GM21526 (cell line): ENCODE results near the gene SOAT1.
"Not testable (repeated sequence)": the region's sequence is repeated elsewhere in the genome, so short reads cannot be mapped to it uniquely, and the experiment has no call there.

Experiments
- ATAC-seq: cut with Tn5 transposase; IDR thresholded peaks from one replicate; pipeline ENCODE4 v1.9.1; 2021; ENCODE audit warnings: moderate library complexity; ENCODE audit not compliant: unreplicated experiment, low FRiP score

Gene SOAT1

DNA sequence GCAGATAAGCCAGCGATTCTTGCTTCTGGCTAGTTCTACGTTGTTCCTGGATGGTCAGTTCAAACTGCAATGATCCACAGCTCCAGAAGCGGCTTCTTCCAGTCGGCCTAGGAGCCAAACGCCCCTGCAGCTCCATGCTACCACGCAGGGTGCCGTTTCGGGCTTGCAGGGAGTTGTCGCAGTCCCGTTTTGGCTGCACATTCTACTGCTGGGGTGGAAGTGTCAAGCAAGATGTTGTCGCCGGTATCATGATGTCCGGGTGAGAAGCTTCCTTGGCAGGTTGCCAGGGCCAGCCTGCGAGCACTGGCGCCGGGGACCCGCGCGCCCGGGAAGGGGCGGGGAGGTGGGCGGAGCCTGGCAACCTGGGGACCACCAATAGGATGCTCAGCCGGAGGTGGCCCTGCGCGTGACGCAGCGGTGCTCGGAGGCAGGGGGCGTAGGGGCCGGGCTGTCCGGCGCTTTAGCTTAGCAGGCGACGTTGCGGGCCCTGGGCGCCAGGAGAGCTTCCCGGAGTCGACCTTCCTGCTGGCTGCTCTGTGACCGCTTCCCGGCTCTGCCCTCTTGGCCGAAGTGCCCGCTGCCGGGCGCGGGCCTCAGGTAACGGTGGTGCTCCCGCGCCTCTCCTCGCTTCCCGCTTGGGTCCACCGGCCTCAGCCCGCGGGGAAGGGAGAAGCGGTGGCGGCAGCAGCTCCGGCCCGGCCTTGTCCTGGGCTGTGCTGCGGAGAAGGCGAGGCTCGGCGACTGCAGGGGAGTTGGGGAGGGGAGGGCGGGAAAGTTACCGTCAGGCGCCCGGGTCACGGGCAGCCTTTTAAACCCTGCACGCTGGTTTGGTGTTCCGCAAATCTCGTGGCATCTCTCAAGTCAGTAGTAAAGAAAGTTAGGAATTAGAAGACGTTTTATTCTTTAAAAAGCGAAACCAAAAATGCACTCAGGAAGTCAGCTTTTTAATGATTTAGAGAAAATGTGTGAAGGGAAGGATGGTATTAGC is at the start of gene SOAT1:
TSS of gene SOAT1 (plus strand) at position 458 of the 988 bp plus-strand sequence. CDS start 8,888 bp downstream, outside the sequence.
- peak; percentile 94 for ATAC-seq

DNA sequence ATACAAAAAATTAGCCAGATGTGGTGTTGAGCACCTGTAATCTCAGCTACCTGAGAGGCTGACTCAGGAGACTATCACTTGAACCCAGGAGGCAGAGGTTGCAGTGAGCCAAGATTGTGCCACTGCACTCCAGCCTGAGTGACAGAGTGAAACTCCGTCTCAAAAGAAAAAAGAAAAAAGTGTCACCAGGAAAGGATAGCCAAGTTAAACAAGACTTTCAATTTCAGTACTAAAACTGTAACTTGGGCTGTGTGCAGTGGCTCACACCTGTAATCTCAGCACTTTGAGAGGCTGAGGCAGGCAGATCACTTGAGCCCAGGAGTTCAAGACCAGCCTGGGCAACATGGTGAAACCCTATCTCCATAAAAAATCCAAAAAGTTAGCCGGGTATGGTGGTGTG is 48.2 kb upstream of the SOAT1 start:
- ATAC-seq = peak; percentile 70

GRCh38 chr1:179247923-179248322 is 45.7 kb upstream of the SOAT1 start:
- ATAC-seq = no peak

GRCh38 chr1:179251675-179252074 is 41.9 kb upstream of the SOAT1 start:
- ATAC-seq = no peak

DNA sequence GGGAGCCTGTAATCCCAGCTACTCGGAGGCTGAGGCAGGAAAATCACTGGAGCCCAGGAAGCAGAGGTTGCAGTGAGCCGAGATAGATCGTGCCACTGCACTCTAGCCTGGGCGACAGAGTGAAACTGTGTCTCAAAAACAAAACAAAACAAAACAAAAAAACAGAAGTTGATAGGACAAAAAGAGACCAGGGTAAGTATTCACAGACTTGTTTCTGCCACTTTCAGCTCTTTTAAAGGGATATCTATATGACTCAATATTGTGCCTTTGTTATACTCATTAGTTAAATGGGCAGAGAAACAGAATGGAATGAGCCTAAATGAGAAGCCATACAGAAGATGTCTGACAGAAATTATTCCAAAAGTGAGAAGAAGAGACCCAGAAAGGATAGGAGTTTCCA is 41.0 kb upstream of the SOAT1 start:
- no peak for ATAC-seq

DNA sequence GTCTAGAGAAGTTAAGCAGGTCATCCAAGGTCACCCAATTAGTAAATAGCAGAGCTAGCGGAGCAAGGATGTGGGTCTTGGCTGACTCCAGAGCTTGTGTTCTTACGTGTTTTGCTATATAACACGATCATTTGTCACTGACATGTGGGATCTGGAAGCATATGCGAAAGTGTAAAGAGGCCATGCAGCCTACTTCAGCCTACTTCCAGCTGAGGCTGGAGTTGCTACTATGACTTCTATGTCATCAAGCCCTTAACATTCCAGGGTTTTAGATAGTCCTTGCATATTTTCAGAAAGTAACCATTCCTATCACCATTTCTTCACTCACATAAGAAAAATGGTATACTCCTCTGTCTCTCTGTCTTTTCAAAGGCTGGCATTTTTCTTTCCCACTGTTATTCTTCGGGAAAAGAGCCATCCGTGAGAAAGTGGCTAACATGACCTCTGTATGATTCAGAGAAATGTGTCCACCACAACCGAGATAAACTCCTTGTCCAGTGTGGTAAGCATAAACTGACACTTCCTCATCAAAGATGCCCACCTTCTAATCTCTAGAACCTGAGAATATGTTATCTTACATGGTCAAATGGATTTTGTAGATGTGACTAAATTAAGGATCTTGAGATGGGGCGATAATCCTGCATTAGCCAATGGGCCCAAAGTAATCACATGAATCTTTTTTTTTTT is 40.2 kb upstream of the SOAT1 start:
- no peak for ATAC-seq

- no peak for ATAC-seq
These were observed 31.4 kb upstream of the SOAT1 start for GRCh38 chr1:179262183-179262582.

- ATAC-seq = no peak
These were observed 30.5 kb upstream of the SOAT1 start for GRCh38 chr1:179263121-179263520.

DNA sequence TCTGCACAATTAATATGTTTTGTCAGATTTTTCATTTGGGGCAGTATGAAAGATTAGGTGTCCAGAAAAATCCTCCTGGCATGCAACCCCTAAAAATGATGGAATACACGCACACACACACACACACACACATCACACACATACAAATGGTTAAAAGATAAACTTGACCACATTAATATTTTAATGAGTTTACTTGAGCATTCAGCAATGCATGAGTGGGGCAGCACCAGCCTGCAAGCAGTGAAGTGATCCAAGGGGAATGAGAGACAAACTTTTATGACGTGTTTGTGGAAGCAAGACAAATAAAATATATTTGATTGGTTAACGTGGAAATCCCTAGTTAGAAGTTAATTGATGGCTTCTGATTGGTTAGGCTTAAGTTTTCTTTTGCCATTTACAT is 29.1 kb upstream of the SOAT1 start:
- no peak for ATAC-seq

- ATAC-seq = no peak
These were observed 24.5 kb upstream of the SOAT1 start for GRCh38 chr1:179269071-179269470.

DNA sequence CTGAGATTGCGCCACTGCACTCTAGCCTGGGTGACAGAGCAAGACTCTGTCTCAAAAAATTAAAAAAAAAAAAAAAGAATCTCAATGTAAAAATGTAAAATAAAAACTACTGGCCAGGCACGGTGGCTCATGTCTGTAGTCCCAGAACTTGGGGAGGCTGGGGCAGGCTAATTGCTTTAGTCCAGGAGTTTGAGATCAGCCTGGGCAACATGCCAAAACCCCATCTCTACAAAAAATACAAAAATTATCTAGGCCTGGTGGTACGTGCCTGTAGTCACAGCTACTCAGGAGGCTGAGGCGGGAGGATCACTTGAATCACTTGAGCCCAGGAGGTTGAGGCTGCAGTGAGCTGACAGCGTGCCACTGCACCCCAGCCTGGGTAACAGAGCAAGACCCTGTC is 19.2 kb upstream of the SOAT1 start:
- ATAC-seq = not testable (repeated sequence)

DNA sequence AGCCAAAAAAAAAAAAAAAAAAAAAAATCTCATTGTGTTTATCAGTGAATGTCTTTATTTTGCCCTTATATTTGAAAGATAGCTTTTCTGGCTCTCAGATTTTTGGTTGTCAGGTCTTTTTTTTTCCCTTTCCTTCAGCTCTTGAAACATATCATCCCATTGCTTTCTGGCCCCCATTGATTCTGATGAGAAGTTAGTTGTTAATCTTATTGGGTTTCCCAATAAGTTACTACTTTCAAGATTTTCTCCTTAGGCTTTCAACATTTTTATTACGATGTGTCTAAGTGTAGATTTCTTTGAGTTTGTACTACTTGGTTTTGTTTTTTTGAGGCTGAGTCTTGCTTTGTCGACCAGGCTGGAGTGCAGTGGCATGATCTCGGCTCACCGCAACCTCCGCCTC is 14.7 kb upstream of the SOAT1 start:
- ATAC-seq = no peak

DNA sequence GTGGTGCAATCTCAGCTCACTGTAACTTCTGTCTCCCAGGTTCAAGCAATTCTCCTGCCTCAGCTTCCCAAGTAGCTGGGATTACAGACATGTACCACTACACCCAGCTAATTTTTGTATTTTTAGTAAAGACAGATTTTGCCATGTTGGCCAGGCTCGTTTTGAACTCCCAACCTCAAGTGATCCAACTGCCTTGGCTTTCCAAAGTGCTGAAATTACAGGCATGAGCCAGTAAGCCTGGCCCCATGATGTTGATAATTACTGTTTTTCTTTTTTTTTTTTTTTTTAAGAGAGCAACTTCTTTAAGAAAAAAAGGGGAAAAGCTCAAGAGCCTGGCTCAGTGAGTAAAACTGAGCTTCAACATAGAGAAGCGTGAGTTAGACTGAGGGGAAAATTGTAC is 9.6 kb upstream of the SOAT1 start:
- ATAC-seq = no peak

DNA sequence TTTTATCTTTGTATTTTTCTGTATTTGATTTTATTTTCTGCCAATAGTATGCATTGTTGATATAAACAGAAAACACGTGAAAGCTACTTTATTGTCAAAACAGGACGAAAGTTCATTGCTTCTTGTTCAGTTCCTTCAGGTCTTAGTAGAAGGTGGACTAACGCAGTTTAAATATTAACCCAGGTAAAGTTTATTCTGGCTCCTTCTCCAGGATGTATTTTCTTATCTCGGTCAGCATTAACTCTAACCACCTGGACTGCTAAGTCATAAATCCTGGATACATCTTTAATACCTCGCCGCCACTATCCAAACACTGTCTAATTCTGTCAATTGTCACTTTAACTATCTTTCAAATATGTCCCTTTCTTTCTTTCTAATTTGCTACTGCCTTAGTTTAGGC is 5.7 kb upstream of the SOAT1 start:
- no peak for ATAC-seq

DNA sequence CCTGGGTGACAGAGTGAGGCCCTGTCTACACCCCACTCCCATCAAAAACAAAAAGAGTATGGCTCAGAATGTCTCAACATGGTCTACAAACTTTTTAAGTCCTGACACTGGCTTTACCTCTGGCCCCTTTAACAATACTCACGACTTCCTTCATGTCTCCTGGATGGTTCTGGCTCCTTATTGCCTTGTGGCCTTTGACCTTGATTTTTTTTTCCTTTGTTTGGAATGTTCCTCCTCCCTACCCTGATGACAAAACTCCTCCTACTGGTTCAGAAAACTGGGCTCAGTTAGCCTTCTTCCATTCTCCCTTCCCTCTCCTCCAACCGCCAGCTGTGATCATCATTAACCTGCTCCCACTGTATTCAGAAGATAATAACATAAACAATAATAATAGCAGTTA is 4.6 kb upstream of the SOAT1 start:
- no peak for ATAC-seq

DNA sequence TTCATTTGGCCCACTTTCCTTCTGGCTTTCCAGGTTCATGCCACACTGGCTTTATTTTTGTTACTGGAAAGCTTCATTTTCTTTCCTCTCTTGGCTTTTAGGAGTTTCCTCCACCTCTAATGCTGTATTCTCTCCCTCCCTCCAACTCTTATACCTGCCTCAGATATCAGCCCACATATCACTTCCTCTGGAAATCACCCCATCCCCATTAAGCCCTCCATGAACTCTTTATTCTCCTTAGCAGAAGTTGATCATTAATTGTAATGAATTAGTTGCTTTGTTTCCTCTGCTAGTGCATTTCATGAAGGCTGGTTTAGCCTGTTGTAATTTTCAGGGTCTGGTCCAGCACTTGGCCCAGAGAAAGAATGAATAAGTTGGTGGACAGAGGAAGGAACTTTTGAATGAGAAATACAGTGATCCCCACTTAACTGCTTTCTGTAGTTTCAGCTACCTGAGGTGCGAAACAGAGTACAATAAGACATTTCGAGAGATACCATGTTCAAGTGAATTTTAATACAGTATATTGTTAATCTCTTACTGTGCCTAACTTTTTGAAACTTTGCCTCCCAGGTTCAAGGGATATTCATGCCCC is 1.7 kb downstream of the SOAT1 start:
- no peak for ATAC-seq

- ATAC-seq = no peak
These were observed 2.9 kb downstream of the SOAT1 start for GRCh38 chr1:179296356-179297104.

GRCh38 chr1:179297105-179297378 is 3.4 kb downstream of the SOAT1 start:
- ATAC-seq = no peak

- ATAC-seq = peak; percentile 60
These were observed 5.4 kb downstream of the SOAT1 start for GRCh38 chr1:179298952-179299351.

GRCh38 chr1:179300112-179300511 is 6.5 kb downstream of the SOAT1 start:
- no peak for ATAC-seq

- ATAC-seq = no peak
These were observed 8.5 kb downstream of the SOAT1 start for GRCh38 chr1:179302070-179302469.
